KOPT-K1 (cell line): ENCODE results near the gene RPS6KA2.

Experiments used
- H3K27ac ChIP-seq: fragments of 200-600 bp; sonication (generic); 2 replicates; pipeline ENCODE4 v1.5.1; 2016; ENCODE audit warnings: antibody characterized with exemption, mild to moderate bottlenecking, low read depth, low read length; ENCODE audit not compliant: poor library complexity, severe bottlenecking
- H3K36me3 ChIP-seq: fragments of 200-600 bp; sonication (generic); 2 replicates; pipeline ENCODE4 v1.5.1; 2017; ENCODE audit warnings: antibody characterized with exemption, mild to moderate bottlenecking, low read length, moderate library complexity; ENCODE audit not compliant: insufficient read depth
- H3K9me3 ChIP-seq: fragments of 200-600 bp; sonication (generic); 2 replicates; pipeline ENCODE4 v1.5.1; 2017; ENCODE audit warnings: antibody characterized with exemption, low read length, mild to moderate bottlenecking; ENCODE audit not compliant: insufficient read depth, poor library complexity, severe bottlenecking

Gene RPS6KA2

GRCh38 chr6:166477647-166478365 lies 149.2 kb downstream of the RPS6KA2 start:
- Histone ChIP-seq H3K9me3 (no peaks in the 10 kb centered on the region), H3K36me3 (no peaks in the 10 kb centered on the region), H3K27ac (no peak overlapping the region)

- no peaks in the 10 kb centered on the region for H3K36me3 ChIP-seq
Measured at GRCh38 chr6:166476634-166477215, 150.3 kb downstream of the RPS6KA2 start.

GRCh38 chr6:166476061-166476591 lies 150.9 kb downstream of the RPS6KA2 start:
- Histone ChIP-seq H3K27ac (no peak overlapping the region), H3K36me3 (no peaks in the 10 kb centered on the region)

More at GRCh38 chr6:166476634-166477215, 150.3 kb downstream of the RPS6KA2 start:
- no peaks in the 10 kb centered on the region for H3K9me3 ChIP-seq
- no peak overlapping the region for H3K27ac ChIP-seq

GRCh38 chr6:166474721-166475565 lies 152.1 kb downstream of the RPS6KA2 start:
- H3K27ac ChIP-seq = no peak overlapping the region
- no peaks in the 10 kb centered on the region for H3K36me3 ChIP-seq
- no peaks in the 10 kb centered on the region for H3K9me3 ChIP-seq

More at GRCh38 chr6:166476061-166476591, 150.9 kb downstream of the RPS6KA2 start:
- no peaks in the 10 kb centered on the region for H3K9me3 ChIP-seq

GRCh38 chr6:166473886-166474571 lies 153.0 kb downstream of the RPS6KA2 start:
- no peak overlapping the region for H3K27ac ChIP-seq
- no peaks in the 10 kb centered on the region for H3K36me3 ChIP-seq
- H3K9me3 ChIP-seq = no peaks in the 10 kb centered on the region

GRCh38 chr6:166472636-166473035 lies 154.4 kb downstream of the RPS6KA2 start:
- H3K27ac ChIP-seq = no peak overlapping the region
- H3K36me3 ChIP-seq = no peaks in the 10 kb centered on the region
- H3K9me3 ChIP-seq = no peaks in the 10 kb centered on the region

- H3K9me3 ChIP-seq = no peaks in the 10 kb centered on the region
- H3K36me3 ChIP-seq = no peaks in the 10 kb centered on the region
- no peak overlapping the region for H3K27ac ChIP-seq
Measured at GRCh38 chr6:166471797-166472260, 155.2 kb downstream of the RPS6KA2 start.

- H3K27ac ChIP-seq = no peak overlapping the region
- H3K36me3 ChIP-seq = no peaks in the 10 kb centered on the region
- H3K9me3 ChIP-seq = no peaks in the 10 kb centered on the region
Measured at GRCh38 chr6:166470863-166471410, 156.1 kb downstream of the RPS6KA2 start.

- Histone ChIP-seq H3K27ac (no peak overlapping the region), H3K36me3 (no peaks in the 10 kb centered on the region), H3K9me3 (no peaks in the 10 kb centered on the region)
Measured at GRCh38 chr6:166470029-166470862, 156.8 kb downstream of the RPS6KA2 start.

GRCh38 chr6:166469426-166469961 lies 157.6 kb downstream of the RPS6KA2 start:
- no peak overlapping the region for H3K27ac ChIP-seq
- no peaks in the 10 kb centered on the region for H3K9me3 ChIP-seq
- H3K36me3 ChIP-seq = no peaks in the 10 kb centered on the region

- H3K36me3 ChIP-seq = no peaks in the 10 kb centered on the region
- no peaks in the 10 kb centered on the region for H3K9me3 ChIP-seq
- H3K27ac ChIP-seq = no peak overlapping the region
Measured at GRCh38 chr6:166467436-166468000, 159.5 kb downstream of the RPS6KA2 start.

- no peak overlapping the region for H3K27ac ChIP-seq
- H3K9me3 ChIP-seq = no peaks in the 10 kb centered on the region
- H3K36me3 ChIP-seq = no peaks in the 10 kb centered on the region
Measured at GRCh38 chr6:166466178-166467122, 160.6 kb downstream of the RPS6KA2 start.
